Ramos (cell line): Measurements from ENCODE around the gene RPS2.
"Not testable (repeated sequence)": the region's sequence is repeated elsewhere in the genome, so short reads cannot be mapped to it uniquely, and the experiment has no call there.

Experiments
- in situ Hi-C: fragments of 300-500 bp; cut with MboI; formaldehyde crosslinking; loops from one replicate; pipeline ENCODE4 v1.14.3; 2022; ENCODE audit warnings: low sequenced_read_pairs; ENCODE audit not compliant: unreplicated experiment

Gene RPS2

DNA sequence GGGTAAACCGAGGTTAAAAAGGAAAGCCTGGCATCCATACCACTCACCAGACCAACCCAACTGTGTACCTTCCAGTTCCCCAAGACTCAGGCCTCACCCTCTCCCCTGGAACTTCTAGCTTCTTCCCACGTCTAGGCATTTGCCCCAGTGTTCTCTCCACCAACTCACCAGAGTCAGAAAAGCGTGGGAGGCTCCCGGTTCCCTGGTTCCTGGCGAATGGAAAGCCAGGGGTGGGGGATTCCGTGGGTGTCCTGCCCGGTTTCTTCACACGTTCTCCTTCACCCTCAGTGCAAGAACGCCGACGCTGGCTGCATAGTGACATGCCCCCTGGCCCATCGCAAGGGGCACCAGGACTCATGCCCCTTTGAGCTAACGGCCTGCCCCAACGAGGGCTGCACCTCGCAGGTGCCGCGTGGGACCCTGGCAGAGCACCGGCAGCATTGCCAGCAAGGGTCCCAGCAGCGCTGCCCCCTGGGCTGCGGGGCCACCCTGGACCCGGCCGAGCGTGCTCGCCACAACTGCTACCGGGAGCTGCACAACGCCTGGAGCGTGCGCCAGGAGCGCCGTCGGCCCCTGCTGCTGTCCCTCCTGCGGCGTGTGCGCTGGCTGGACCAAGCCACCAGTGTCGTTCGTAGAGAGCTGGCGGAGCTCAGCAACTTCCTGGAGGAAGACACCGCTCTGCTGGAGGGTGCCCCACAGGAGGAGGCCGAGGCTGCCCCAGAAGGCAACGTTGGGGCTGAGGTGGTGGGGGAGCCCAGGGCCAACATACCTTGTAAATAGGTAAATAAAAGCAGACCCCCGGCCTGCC, 3.7 kb upstream of the RPS2 start:
- in situ Hi-C loops, result no loop called here

DNA sequence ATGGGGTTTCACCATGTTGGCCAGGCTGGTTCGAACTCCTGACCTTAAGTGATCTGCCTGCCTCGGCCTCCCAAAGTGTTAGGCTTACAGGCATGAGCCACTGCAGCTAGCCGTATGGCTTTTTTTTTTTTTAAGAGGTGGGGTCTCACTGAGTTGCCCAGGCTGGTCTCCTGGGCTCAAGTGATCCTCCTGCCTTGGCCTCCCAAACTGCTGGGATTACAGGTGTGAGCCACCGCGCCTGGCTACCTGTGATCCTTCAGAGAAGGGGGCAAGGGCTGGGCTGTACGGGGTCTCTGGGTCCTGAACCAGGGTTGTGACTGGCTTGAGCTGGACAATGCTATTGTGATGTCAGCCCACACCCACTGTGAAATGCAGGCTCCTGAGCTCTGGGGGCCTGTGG, 1.8 kb upstream of the RPS2 start, which contains the start of gene RNF151:
TSS of gene RNF151 (plus strand) at position 397 of the 400 bp plus-strand sequence. CDS start 26 bp downstream, outside the sequence.
- in situ Hi-C loops, result no loop called here

DNA sequence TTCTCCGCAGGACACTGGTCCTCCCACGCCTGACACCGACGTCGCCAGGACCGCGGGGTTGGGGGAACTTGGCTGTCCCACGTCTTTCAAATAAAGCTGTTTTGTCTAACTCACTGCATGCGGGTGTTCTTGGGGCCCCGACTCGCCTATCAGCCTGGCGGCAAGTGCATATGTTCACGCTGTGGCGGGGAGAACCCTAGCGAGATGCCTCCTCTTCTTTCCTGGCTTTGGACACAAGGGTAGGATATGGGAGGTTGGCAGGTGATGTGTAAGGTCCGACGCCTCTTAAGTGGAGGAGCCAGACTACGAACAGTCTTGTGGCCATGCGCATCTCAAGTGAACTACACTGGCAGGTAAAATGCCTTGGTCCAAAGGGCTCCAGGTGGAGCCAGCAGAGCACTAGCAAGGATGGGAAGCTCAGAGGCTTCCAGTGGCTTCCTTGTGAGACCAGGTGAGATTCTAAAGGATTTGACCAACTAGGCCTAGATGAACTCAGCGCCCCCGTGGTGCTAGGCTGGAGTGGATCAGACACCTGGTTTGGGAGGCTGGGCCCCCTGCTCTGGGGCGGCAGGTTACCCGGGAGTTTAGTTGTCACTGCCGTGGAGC, 873 bp upstream of the RPS2 start:
- in situ Hi-C loops, result no loop called here

- in situ Hi-C loops, result no loop called here
Measured at GRCh38 chr16:1963806-1964505, 670 bp downstream of the RPS2 start.

DNA sequence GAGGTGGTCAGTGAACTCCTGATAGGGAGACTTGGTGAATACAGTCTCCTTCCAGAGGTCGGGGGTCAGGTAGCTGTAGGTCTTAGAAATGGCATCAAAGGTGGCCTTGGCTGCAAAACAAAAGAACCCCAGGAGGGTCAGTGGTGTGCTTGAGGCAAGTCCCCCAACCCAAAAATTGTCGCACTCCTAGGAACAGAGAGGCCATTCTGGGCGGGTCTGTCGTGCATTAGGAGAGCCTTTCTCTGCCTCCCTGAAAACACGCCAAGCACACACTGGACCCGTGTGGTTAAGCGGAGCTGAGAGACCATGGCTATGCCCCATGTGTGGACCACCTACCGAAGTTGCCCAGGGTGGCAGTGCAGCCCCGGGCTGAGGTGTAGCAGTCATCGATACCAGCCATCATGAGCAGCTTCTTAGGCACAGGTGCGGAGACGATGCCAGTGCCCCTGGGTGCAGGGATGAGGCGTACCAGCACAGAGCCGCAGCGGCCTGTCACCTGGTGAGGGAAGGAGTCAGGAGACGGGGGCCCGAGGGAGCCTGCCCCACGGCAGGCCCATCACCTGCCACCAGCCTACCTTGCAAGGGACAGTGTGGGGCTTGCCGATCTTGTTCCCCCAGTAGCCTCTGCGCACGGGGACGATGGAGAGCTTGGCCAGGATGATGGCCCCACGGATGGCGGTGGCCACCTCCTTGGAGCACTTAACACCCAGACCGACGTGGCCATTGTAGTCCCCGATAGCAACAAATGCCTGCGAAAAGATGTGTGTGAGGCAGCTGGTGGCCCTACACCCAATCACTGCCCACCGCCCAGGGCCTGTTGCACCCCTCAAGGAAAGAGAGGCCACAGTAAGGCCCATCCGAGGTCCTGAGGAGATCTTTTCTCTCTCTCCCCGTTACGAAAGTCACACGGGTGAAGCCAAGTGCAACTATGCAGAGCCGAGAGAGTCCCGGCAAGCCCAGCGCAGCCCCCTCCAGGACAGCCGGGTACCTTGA, 2.2 kb downstream of the RPS2 start:
- in situ Hi-C loops, result not testable (repeated sequence)

DNA sequence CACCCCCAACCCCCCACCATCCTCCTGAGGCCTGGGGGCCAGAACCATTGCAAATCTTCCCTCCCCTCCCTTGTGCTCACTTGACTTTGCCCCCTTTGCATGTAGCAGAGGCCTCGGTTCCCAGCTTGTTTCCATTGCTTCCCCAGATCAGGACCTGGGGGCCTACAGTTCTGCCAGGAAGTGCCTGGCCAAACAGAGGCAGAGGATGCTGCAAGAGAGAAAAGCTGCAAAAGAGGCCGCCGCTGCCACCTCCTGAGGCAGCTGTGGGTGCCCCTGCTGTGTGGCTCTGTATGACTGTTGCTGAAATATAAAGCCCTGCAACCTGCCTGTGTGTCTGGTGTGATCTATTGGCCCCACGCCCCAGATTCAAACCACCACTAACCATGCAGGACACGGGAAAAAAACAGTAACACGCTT, 3.0 kb downstream of the RPS2 start:
- in situ Hi-C loops, result no loop called here

GRCh38 chr16:1960665-1961630, 3.7 kb downstream of the RPS2 start:
- in situ Hi-C loops, result no loop called here

- in situ Hi-C loops, result no loop called here
Measured at GRCh38 chr16:1959269-1960039, 5.2 kb downstream of the RPS2 start, which contains the start of gene NDUFB10. Gene NDUFB10 (plus strand): TSS chr16:1959538. CDS start chr16:1959625, 87 bp downstream.

DNA sequence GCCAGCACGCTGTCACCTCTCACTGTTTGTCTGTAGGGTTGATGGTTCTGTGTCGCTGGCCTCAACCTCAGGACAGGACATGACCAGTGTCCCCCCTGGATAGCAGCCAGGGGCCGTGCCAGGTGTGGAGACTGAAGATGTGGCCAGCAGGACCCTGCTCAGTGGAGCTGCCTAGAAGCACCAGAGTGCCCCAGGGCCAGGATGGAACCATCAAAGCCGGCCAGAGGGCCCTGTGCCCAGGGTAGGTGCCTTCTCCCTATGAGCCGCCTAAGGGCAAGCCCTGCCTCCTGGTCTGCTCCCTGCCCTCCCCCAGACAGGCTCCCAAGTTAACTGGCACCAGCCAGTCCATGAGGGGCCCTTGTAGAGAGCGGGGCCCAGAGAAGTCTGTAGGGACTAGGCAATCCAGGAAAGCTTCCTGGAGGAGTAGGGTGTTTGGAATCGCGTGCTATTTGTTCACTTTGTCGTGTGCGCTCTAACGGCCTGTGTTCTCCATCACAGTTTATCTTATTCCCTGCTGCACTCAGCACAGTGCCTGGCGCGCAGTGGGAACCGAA, 5.8 kb downstream of the RPS2 start:
- in situ Hi-C loops, result no loop called here

GRCh38 chr16:1958143-1958491, 6.5 kb downstream of the RPS2 start:
- in situ Hi-C loops, result not testable (repeated sequence)

DNA sequence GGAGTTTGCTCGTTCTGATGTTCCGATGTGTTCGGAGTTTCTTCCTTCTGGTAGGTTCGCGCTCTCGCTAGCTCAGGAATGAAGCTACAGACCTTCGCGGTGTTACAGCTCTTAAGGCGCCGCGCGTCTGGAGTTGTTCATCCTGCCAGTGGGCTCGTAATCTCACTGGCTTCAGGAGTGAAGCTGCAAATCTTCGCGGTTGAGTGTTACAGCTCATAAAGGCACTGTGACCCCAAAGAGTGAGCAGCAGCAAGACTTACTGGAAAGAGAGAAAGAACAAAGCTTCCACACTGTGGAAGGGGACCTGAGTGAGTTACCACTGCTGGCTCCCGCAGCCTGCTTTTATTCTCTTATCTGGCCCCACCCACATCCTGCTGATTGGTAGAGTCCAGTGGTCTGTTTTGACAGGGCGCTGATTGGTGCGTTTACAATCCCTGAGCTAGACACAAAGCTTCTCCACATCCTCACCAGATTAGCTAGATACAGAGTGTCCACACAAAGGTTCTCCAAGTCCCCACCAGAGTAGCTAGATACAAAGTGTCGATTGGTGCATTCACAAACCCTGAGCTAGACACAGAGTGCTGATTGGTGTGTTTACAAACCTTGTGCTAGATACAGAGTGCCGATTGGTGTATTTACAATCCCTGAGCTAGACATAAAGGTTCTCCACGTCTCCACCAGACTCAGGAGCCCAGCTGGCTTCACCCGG, 7.0 kb downstream of the RPS2 start:
- in situ Hi-C loops, result not testable (repeated sequence)

DNA sequence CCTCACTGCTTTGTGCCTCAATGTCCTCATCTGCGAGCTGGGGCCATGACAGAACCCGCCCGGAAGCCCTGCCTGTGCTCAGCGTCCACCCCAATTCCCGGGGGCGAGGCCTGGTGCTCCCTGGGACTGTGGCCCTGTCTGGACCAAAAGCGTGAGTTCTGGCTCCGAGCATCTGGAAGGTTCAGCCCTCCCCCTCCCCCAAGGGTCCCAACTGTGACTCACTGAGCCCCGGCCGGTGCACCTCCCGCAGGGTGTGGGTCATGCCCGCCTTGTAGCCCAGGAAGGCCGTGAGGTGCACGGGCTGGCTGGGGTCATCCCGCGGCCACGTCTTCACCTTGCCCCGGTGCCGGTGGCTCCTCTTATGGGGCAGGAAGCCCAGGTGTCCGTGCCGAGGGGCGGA, 10.9 kb downstream of the RPS2 start:
- in situ Hi-C loops, result no loop called here

DNA sequence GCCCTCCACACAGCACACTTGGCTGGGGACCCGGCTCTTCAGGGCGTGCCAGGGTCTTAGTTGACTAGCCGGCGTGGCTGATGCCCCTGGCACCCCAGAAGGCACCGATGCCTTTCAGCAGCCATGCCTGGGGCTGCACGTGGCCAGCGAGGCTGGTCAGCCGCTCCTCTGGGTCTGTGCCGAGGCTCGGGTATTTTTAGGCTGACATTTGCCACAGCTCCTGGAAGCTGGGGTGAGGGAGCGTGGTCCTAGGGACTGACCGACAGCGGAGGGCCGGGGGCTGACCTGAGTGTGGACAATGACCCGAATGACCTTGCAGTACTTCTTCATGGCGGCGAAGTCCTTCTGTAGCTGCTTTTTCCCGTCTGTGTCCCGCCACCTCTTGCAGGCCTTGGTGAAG, 14.1 kb downstream of the RPS2 start:
- in situ Hi-C loops, result no loop called here

DNA sequence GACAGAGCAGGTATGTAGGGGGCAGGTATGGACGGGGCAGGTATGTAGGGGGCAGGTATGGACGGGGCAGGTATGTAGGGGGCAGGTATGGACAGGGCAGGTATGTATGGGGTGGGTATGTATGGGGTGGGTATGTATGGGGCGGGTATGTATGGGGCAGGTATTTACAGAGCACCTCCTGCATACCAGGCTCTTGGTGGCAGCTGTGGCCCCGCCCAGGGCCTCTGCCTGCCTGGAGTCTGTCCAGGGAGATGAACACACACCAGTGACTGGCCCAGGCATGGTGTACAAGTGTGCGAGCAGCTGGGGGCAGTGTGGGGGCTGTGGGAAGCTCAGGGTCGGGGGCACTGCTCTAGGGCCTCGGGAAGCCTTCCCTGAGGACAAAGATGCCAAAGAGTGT, 14.6 kb downstream of the RPS2 start:
- in situ Hi-C loops, result no loop called here

GRCh38 chr16:1949507-1949906, 15.1 kb downstream of the RPS2 start:
- in situ Hi-C loops, result no loop called here

DNA sequence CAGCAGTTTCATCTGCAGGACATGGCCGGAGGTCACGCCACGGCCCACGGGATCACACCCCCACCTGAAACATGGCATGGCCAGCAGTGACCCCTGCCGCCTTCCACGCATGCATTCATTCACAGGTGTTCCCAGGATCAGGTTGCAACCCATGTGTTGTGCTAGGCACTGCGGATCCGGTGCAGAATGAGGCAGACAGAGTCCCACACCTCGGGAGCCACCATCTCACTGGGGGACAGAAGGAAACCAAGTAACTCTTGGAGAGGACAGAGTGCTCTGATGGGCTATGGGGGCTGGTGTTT, 17.3 kb downstream of the RPS2 start:
- in situ Hi-C loops, result no loop called here
